Adrenal gland (tissue), 5 donors: ENCODE data around the gene OMD.

Source experiments
- POLR2A ChIP-seq, 2 donors: fragments of 450-650 bp; IDR thresholded peaks; one replicate each; pipeline ENCODE4 v1.6.1; 2017; ENCODE audit warnings: antibody characterized with exemption in 2 of 2, mild to moderate bottlenecking in 2 of 2, moderate library complexity in 1 of 2
- TF ChIP-seq, protein P1 (sequence below), 6 experiments: fragments of 450-650 bp in 4 of 6; fragments of 200-600 bp in 2 of 6; sonication (generic) in 1 of 6; IDR thresholded peaks; 1 replicate in 5 of 6; 2 replicates in 1 of 6; pipeline versions ENCODE4 v1.5.1 to v1.8.0; 2016 to 2021; ENCODE audit warnings: antibody characterized with exemption in 6 of 6, mild to moderate bottlenecking in 2 of 6, moderate library complexity in 1 of 6
- donor health status: DM: no; HTN: no; CAD: no.

- TF ChIP-seq, protein P1, sequence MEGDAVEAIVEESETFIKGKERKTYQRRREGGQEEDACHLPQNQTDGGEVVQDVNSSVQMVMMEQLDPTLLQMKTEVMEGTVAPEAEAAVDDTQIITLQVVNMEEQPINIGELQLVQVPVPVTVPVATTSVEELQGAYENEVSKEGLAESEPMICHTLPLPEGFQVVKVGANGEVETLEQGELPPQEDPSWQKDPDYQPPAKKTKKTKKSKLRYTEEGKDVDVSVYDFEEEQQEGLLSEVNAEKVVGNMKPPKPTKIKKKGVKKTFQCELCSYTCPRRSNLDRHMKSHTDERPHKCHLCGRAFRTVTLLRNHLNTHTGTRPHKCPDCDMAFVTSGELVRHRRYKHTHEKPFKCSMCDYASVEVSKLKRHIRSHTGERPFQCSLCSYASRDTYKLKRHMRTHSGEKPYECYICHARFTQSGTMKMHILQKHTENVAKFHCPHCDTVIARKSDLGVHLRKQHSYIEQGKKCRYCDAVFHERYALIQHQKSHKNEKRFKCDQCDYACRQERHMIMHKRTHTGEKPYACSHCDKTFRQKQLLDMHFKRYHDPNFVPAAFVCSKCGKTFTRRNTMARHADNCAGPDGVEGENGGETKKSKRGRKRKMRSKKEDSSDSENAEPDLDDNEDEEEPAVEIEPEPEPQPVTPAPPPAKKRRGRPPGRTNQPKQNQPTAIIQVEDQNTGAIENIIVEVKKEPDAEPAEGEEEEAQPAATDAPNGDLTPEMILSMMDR (IDR thresholded peaks at IDR 0.05) = no peak
- no peak for TF ChIP-seq POLR2A (IDR thresholded peaks at IDR 0.05)
Measured at GRCh38 chr9:92424340-92424739, at the start of gene OMD.
